Measurements from ENCODE around the gene COG5.

COG5 gene

DNA sequence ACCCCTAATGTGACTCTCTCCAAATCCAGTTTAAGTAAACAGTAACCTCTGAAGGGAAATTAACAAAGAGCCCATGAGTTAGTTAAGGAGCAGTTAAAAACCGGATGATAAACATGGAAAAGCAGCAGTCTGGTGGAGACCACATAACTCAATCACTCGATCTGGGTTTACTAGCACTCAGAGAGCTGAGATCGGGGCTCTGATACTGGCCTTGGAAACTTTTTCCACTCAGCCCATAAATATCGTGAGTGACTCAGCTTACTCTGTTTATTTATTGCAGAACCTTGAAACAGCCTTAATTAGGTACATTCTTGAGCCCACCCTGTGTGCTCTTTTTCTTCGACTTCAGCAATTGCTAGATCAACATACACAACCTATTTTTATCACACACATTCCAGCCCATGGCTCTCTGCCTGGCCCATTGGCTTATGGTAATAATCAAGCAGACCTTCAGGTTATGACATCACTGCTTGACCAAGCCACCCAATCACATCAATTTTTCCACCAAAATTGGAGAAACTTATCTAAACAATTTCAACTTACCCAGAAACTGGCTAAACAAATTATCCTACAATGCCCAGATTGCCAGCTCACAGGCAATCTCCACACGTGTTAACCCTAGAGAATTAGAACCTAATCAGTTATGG, 176.0 kb downstream of the COG5 start:
- DNase-seq: no peak

DNA sequence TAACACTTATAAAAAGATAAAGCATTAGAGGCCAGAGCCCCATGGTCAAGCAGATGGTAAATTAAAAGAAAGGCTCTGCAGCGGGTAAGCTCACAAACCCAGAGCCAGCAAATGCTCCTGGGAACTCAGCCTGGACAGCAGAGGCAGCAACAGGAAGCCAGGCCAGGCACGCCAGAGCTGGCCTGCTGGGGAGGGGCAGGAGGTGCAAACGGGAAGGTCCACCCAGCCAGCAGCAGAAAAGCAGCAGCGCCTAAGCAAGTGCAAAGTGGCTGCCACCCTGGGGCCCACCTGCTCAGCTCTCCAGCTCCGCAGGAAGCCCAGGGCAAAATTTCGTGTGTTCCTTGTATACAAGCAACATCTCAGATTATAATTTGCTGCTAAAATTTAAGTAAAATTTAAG, 176.6 kb downstream of the COG5 start:
- DNase-seq: no peak

DNA sequence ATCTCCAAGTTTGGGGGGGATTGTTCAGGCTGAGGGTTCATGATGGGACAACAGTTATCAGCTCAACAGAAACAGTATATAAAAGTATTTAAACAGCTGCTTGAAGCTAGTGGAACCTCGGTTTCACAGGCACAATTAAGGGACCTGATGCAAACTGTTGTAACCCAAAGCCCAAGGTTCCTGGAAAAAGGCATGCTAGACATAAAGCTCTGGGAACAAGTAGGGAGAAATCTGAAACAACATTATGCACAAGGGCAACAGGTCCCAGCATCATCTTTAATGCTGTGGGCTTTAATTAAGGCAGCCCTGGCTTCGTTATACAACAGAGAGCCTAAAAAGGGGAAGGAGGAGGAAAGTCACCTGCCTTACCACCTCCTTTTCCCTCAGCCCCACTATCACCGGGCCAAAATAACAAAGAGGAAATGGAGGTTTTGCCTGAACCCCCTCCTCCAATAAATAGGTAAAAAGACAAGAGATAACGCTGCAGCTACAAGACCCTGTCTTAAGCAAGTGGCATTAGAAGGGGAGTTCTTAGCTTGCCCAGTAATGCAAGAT, 177.1 kb downstream of the COG5 start:
- no peak for DNase-seq

DNA sequence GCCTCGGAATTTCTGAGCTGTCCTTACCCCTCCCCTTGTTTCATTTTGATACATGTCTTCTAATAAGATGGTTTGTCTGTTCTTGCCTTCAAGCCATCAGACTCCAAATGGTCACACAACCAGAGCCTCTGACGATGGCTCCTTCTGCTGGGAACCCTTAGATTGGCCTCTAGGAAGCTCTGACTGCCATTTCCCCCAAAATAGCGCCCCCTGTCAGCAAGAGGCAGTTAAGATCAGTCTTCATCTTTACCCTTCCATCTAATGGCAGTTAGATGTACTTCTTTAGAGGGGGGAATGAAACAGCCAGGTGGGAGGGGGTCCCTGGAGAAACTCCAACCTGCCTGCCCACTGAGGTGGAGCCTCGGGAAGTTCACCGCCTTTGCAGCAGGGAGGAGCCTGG, 179.7 kb downstream of the COG5 start:
- DNase-seq: no peak

DNA sequence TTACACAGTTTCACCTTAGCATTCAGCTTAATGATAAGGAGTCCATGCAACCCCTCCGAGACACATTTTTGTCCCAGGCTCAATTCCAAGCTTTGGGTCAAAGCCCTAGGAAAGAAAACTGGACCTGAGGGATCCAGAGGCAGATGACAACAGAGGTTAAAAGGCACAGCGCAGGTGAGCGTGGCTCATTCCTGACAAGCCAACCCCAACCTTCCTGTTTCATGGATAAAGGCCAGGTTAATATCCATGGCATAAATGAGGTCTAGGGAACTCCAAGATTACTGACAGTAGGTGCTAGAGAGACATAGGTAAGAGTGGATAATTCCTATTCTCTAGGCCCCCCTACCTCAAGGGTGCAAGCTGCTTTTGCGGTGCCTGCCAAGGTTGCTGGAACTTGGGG, 180.5 kb downstream of the COG5 start:
- DNase-seq: no peak

DNA sequence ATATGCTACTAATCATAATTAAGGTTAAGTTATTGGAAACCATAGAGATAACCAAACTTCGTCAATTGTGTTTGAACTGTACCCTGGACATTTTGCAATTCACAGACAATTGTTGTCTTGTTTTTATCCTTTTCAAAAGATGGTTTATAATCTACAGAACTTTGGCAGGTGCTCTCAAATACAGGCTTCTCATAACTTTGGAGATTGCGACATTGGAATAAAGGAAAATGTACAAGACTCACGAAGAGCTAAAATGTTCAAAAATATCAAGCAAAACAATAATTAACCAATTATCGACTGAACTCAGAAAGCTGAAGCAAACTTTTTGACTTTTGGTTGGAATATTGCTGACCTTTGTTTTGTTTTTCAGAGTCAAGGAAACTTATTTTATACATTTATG, 182.3 kb downstream of the COG5 start:
- DNase-seq: no peak

DNA sequence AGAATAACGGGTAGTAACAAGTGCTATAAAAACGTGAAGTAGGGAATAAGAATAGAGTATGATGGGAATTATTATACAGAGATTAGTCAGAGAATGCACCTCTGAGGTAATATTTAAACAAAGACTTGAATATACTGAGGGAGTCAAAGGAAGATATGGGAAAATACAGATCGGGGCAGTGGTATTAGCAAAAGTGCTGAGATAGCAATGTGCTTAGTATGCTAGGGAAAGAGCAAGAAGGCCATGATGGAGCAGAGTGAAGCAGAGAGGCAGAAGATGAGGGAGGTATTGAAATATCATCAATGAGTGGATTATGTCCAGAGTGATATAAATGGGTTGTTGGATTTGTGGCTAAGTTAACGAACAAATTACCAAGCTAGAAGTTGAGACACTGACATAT, 190.4 kb downstream of the COG5 start:
- DNase-seq: no peak

DNA sequence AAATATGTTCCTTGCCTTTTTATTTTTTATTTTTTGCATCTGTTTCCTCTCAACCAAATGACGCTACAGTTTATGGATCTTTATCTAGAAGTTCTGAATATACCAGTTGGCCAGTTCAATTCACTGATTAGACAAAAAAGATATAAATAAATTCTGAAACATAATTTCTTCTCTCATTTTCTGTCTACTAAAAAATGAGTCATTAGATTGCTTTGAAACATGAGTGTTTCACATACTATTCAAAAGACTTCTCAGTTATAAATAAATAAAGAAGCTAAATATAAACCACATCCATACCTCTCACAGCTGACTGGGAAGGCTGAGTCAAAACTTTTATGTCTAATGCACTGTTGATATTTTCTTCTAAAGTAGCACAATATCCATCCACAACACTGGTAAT, 191.4 kb downstream of the COG5 start:
- no peak for DNase-seq

DNA sequence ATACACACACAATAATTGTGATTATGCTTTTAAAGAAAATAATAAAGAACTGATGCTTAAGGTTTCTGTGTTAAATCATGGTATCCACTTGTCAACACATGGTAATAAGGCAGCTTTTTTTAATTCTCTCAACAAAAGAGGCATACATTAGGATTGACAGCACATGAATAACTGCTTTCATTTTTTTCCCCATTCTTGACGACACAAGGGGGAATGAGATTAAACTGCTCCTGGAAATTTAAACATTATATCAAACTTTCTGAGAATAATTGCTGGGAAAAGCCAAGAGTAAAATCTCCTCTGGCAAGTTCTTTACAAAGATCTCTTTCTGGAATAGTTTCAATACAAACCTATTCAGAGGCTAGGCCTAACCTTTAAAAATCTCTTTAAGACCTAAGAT, 192.9 kb downstream of the COG5 start:
- DNase-seq: no peak

DNA sequence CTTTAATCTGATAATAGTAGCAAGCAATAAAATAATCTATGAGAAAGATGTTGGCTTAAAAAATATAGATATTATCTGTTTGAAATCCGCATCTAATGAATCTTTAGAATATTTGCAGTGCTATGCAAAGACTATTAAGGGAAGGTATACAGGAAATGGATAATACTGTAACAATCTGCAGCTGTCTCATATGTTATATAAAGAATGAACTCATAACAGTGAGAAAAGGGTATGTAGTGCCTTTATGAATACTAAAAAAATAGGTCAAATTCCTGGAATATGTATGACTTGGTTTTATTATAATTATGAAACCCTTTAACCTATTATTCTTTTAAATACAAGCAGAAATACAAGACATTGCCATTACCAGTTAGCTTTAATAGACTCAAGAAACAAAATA, 198.9 kb downstream of the COG5 start:
- no peak for DNase-seq

DNA sequence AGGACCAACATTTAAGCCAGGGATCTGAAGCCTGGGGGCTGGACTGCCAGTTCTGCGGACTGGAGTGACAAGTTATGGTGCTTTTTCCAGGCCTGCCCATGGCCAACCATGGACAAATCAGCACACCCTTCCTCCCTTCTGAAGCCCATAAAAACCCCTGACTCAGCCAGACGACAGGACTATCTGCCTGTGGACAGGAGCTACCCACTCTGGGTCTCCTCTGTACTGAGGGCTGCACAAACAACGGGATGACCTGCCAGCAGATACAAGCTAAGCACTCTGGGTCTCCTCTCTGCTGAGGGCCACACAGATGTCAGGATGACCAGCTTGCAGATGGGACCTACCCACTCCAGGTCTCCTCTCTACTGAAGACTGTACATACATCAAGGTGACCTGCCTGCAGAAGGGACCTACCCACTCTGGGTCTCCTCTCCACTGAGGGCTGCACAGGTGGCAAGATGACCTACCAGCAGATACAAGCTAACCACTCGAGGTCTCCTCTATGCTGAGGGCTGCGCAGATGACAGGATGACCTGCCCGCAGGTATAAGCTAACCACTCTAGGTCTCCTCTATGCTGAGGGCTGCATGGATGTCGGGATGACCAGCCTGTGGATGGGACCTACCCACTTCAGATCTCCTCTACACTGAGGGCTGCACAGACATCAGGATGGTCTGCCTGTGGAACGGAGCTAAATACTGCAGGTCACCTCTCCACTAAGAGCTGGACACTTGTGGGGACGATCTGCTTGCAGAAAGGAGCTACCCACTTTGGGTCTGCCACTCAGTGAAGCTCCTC, 204.0 kb downstream of the COG5 start:
- DNase-seq: no peak

DNA sequence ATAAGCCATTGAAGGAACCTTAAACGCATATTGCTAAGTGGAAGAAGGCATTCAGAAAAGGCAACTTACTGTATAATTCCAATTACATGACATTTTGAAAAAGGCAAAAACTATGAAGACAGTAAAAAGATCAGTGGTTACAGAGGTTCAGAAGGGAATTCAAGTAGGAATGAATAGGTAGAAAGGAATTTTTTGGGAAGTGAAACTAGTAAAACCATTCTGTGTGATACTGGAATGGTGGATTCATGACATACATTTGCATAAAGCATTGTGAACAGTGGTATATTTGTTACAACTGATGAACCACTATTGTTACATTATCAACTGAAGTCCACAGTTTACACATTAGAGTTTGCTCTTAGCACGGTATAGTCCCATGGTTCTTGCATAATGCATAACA, 208.1 kb downstream of the COG5 start:
- no peak for DNase-seq

DNA sequence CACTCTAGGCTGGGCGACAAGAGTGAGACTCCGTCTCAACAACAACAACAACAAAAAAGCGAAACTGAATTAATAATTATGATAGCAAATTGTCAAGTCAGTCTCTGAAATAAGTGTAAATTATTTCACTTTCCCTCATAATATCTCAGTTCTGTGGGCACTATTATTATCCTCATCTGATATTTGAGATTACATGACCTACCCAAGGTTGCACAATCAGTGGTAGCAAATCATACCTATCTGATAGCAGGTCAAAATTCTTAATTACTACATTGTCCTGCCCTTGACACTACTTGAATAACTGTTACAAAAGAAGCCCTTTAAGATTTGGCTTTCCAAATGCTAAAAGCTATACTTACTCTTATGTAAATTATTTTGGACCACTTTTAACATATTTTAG, 209.1 kb downstream of the COG5 start:
- DNase-seq: no peak

DNA sequence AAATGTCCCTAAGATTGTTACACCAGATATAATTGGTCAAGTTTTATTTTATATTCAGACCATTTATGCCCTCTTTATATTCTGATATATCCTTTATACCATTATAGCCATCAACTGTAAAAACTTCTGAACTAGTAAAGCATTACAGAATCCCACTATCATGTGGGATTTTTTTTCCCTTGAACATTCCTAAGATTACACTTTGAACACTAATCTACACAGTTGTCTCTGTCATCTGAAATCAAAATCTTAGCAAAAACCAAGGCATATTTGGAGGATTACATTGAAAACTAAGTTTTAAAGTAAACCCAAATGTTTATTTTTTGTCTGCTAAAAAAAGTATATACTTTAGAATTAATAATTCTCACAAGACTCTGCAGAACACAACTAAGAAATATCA, 210.0 kb downstream of the COG5 start:
- no peak for DNase-seq

DNA sequence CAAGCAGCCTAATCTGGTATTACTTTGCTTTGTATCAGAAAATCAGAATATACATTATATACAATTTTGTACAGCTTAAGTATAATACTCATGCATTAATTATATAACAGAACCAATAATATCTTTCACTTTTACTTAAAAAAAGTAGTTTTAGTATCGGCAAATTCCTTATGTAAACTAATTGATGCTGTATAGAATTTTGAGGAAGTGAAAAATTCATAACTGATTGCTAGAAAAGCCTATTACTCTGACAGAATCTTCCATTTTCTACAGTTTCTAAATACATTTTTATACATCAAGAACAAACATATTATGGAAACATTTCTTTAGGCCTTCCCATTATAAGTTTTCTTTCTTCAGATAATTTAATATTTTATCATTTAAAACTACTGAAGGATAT, 217.8 kb downstream of the COG5 start:
- DNase-seq: no peak

DNA sequence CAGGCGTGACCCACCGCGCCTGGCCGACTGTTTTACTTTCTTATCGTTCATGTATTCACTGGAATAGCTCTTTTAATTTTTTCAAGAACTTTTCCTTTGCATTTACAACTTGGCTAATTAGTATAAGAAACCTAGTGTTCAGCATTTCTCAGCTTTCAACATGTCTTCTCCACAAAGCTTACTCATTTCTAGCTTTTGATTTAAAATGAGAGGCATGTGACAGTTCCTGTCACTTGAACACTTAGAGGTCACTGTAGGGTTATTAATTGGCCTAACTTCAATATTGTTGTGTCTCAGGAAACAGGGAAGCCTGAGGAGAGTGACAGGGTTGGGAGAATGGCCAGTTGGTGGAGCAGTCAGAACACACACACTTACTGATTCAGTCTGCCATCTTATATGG, 218.9 kb downstream of the COG5 start:
- DNase-seq: no peak

DNA sequence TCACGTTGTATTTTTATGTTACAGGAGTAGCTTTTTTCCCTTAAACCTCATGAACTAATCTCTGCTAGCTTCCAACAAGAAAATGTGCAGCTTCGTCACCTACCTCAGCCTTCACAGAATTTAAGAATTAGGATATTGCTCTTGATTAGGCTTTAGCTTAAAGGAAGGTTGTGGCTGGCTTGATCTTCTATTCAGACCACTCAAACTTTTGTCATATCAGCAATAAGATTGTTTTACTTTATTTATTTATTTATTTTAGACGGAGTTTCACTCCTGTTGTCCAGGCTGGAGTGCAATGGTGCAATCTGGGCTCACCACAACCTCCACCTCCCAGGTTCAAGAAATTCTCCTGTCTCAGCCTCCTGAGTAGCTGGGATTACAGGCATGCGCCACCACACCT, 219.4 kb downstream of the COG5 start:
- no peak for DNase-seq

DNA sequence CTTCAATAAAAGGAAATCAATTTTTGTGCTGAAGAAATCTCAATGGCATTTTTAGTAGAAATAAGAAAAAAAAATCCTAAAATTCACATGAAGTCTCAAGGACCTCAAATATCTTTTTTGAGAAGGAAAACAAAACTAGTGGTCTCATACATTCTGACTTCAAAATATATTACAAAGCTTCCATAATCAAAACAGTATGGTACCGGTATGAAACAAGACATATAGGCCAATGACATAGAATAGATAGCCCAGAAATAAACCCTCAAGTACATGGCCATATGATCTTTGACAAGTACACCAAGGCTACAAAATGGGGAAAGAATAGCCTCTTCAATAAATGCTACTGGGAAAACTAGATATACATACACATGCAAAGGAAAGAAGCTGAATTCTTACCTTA, 225.6 kb downstream of the COG5 start:
- no peak for DNase-seq

DNA sequence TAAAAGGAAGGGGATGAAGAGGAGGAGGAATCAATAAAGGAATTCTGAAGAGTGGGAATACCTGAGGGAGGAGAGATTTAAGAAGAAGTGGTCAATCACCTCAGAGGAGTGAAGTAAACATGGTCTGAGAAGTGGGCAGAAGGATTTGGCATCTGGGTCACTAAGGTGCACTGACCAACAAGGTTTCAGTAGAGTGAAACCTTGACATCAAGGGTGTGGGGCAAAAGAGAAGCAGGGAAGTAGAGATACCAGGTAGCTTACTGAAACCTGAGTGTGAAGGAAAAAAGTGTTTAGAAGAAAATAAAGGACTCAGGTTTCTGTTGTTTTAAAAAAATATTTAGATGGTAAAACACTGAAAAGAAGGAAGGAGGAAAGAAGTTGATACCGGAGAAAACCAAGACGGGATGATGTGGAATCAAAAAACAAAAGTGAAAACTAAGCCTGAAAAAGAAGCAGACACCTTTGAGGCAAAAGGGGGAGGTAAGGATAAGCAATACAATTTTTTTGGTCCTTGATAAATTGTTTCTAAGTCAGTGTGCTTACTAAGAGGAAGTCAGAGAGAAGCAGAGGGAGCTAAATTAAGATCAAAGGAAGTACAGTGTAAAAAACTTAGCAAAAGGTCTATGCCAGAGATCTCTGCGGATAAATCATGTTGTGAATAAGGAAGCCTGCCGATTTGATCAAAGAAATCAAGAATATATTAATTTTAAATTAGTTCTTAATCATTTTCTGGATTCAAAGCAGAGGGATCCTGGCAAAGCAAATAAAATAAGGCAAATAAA, 231.0 kb downstream of the COG5 start:
- no peak for DNase-seq

DNA sequence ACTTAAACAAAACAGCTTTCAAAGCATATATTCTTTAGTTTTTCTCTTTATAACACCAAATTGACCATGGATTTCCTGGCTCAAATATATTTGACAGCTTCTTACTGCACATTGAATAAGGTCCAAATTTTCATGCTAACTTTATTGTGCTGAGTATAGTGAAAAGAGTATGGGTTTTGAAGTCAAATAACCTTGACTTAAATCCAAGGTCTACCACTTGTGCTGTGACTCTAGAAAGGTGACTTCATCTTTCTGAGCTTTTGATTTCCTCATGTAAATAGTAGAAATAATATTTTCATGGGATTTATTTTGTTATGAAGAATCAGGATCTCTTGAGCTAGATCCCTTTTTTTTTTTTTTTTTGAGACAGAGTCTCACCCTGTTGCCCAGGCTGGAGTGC, 233.2 kb downstream of the COG5 start:
- no peak for DNase-seq

DNA sequence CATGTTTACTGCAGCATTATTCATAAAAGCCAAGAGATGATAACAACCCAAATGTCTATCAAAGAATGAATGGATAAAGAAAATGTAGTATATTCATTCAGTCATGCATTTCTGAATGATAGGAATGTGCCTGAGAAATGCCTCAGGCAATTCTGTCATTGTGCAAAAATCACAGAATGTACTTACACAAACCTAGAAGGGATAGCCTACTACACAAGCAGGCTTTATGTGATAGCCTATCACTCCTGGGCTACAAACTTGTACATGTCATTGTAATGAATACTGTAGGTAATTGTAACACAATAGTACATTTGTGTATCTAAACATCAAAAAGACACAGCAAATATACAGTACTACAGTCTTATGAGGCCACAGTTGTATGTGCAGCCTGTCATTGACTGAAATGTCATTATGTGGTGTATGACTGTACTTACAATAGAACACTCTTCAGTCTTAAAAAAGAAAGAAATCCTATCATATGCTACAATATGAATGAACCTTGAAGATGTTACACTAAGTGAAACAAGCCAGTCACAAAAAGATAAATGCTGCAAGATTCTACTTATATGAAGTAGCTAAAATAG, 235.6 kb downstream of the COG5 start:
- DNase-seq: no peak

DNA sequence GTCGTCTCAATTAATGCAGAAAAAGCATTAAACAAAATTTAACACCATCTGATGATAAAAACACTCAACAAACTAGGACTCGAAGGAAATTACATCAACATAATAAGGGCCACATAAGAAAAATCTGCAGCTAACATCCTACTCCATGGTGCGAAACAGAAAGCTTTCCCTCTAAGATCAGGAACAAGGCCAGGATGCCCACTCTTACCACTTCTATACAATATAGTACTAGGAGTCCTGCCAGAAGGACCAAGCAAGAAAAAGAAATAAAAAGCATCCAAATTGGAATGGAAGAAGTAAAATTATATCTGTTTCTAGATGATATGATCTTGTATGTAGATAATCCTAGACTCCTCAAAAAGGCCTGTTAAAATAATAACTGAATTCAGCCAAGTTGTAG, 237.7 kb downstream of the COG5 start:
- no peak for DNase-seq

DNA sequence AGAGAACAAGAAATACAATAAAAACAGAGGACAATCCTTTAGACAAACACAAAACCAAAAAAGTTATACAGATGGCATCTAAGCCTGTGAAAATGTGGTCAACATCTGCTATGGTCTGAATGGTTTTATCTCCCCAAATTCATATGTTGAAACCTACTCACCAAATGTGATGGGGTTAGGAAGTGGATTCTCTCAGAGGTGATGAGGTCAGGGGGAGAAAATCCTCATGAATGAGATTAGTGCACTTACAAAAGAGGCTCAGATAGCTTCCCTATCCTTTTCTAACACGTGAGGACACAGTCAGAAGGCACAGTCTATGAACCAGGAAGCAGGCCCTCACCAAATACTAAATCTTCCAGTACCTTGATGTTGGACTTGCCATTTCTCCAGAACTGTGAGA, 241.7 kb downstream of the COG5 start:
- no peak for DNase-seq

DNA sequence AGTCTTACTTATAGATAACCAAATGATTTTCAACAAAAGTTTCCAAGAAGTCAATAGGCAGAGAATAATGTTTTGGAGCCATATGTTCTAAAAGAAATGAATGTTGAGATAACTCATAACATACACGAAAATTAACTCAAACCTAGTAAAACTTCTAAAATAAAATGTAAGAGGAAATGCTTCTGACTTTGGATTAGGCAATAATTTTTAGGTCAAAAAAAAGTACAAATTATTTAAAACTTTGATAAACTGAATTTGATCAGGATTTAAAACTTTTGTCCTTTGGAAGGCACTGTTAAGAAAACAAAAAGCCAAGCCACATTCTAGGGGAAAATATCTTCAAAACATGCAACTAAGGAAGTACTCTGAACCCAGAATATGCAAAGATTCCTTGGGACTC, 242.1 kb downstream of the COG5 start:
- DNase-seq: no peak

All from NCI-H2171 (cell line).